Occipital lobe (tissue), 2 donors: ENCODE data around the gene DGKB. TPM values are rescaled to one million over a fixed set of nuclear protein-coding genes. Genes with fewer than 3 reads are reported as not detected.
"Not testable (repeated sequence)": the region's sequence is repeated elsewhere in the genome, so short reads cannot be mapped to it uniquely, and the experiment has no call there.

ENCODE experiments used
- DNase-seq: peaks from one replicate; lab custom pipeline; 2025; lab: John Stamatoyannopoulos, UW
- total RNA-seq: library from RNA; depleted of rRNA; stranded (reverse); fragments of >200 nt; gene quantifications from one replicate; pipeline ENCODE4 v1.2.3, GENCODE V29; 2014

DGKB gene
- total RNA-seq, 1 donor from 2014 or later = 6.6 TPM

DNA sequence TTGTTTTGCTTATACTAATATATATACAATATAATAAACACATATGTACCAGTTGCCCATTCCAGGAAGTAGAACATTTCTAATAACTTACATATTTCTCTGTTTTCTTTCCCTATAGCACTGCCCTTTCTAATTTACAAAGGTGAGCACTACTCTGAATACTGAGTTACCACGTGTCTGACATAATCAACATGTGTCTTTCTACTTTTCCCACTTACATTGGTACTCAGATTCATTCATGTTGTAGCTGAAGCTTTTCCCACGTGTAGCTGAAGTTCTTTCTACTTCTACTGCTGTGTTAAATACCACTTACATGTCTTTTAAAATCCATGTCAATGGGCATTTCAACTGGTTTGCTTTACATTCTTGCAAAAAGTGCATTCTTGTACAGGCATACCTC, 317.3 kb downstream of the DGKB start:
- DNase-seq = no peak

DNA sequence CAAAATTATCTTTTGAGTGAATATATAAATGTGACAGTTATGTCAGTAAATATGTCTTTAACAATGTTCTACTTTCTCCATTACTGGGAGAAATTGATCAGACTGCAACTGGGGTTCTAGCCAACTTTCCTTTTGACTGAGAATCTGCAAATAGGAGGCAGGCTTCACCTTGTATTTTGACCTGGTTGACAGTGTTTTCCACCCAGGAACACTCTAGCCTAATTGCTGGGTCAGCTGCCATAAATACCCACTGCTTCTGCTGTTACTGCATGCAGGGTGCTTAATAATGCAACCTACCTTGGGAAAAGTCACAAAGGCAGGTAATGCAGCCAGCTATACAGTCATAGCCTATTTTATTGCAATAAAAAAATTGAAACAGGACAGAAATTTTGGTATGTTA, 319.0 kb downstream of the DGKB start:
- no peak for DNase-seq

DNA sequence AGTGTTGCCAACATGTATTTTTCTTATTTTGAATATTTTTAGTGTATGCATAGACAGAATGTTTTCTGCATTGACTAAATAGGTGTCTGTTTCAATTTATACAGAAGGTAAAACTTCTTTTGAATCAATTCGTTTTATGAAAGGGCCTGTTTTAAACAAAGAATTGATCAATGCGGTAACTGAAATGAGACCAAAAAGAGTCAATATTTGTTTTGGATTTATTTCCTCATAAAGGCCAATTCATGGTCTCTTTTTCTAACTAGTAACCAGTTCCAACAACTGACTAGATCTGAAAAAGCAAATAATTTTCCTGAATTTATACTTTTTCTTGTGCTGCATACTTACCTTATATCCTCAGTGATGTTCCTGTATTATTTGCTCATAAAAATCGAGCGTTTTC, 320.5 kb downstream of the DGKB start:
- DNase-seq = no peak

DNA sequence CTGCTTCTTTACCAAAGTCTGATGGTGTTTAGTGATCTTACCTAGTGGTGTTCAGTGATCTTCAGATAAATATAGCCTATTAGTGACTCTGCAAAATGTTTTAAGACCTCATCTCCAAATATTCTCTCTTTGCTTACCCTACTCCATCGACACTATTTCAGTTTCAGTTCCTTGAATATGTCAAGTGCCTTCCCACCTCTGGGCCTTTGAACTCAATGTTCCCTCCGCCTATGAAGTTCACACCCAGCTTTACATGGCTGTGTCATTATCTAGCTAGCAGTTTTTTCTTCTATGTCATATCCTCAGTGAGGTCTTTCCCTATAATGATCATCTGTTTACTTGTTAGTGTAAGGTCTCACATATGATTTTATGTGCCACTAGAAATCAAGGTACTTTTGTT, 322.6 kb downstream of the DGKB start:
- DNase-seq = no peak

DNA sequence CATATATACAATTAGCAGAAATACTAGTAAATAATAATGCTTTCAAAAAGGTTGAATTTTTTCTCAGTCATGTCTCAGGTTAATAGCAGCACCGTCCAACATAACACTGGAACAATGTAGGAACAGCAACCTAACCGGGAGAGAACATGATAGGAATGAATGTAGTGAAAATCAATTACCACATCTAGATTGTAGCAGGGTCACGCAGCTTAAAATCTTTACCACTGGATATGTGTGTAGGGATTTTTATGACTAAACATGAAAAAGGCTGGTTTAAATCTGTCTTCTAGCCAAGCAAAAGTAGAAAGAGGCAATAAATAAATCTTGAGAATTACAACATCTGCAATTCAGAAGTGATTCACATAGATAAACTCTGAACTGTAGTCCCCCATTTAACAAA, 326.0 kb downstream of the DGKB start:
- DNase-seq = no peak

DNA sequence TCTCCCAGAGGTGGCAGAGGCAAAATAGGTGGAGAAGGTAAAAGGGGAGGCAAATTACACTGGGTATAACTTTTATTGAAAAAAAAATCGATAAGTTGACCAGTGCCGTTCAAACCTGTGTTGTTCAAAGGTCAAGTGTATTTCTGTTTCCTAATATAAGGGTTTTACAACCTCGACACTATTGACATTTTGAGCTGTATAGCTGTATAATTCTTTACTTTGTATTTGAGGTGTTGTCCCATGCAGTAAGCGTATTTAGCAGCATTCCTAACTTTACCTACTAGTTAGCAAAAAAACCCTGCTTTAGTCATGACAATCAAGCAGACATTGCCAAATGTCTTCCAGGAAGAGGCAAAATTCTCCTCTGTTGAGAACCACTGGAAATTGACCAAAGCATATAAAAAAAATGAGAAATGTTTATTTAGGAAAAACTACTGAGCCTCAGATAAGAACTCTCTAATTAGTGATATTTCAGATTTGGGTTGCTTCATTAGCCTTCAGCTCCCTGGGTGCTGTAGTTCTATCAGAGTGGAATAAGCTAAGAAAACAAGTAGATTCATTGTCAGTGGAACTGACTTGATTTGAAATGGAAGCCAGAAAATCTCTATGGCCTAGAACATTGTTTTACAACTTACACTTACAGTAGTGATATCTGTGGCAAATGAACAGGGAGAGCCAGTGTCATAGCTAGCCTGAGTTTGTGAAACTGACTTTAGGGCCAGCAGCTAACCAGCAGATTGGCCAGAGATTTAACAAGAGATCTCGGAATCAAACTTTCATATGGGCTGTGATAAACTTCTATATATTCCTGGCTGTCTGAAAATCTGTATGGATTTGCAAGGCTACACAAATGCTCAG, 331.6 kb downstream of the DGKB start:
- no peak for DNase-seq

DNA sequence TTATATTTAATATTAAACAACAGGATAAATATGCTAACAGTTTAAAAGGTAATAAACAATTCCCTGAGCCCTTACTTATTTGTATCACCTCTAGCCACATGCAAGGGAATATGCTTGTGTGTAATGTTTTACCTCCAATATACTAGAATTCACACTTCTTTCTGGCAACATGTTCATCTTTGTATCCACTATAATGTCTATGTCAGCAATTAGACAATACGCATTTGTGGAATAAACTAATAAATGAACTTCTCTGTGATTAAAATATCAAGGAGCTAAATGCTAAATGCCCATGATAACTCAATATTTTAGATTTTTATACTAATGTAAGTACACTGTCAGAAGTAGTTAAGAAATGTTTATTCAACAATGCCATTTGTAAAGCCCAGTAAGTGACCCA, 350.5 kb downstream of the DGKB start:
- no peak for DNase-seq

DNA sequence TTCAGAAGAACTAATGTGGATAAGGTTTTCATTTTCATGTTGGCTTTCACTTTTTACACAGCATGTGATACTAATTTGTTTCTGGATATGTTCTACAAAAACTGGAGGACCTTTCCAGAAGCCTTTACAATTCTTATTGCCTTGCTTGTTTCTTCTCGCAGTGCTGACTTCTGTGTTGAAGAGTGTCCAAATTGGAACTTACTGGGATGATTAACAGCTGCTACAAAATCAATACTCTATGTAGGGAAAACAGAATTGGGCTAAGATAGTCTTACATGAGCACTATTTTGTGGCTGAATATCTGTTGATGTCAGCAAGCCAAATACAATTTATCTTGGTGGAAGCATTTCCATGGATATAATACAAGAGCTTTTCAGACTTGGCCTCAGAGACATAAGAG, 351.2 kb downstream of the DGKB start:
- DNase-seq = no peak

DNA sequence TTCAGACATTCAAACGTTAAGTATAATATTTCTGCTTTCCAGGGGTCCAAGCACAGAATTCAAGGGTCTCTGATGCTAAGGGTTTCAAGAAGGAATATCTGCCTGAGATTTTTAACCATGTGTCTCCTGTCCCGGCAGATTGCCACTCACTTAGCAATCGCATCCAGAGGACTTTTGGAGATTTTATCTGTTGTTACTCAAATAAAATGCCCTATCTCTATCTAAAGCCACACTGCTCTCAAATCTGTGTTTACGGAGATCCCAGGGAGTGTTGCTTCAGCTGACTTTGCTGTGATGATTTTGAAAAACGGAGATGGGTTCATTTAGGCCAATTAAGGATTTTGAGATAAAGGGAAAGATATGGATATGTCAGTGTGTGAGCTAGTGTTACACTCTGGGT, 359.9 kb downstream of the DGKB start:
- DNase-seq = no peak

DNA sequence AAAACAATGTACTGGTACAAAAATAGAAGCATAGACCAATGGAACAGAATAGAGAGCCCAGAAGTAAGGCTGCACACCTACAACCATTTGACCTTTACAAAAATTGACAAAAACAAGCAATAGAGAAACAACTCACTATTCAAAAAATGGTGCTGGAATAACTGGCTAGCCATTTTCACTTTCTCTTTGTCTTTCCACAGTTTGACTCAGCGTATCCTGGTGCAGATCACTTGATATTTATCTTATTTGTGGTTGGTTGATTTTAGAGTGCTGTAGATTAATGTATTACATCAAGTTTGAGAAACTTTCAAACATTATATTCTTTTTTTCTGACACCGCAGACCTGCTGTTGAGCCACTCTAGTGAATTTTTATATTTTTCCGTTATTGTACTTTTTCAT, 381.4 kb downstream of the DGKB start:
- no peak for DNase-seq

DNA sequence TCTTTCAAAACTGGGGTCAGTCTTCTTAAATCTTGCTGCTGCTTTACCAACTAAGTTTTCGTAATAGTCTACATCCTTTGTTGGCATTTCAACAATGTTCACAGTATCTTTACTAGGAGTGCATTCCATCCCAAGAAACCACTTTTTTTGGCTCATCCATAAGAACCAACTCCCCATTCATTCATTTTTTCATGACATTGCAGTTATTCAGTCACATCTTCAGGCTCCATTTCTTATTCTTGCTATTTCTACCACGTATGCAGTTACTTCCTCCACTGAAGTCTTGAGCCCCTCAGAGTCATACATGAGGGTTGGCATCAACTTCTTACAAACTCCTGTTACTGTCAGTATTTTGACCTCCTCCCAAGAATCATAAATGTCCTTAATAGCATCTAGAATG, 392.3 kb downstream of the DGKB start:
- DNase-seq = no peak

DNA sequence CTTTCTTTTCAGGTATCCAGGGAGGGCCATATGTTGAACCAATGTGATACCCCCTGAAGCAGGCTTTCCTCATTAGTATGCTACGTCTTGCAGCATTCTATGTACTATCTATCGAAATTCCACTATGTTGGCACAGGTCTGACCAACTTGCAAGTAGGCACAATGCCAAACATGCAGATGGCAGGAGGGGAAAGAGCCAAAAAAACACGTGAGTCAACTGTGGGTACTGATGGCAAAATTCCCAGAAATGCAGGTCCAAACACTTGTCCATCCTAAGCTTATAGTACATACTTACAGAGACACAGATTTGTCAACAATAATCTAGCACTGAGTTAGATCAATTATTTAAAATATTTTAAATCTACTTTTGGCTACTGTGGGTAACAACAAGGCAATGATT, 394.9 kb downstream of the DGKB start:
- DNase-seq = no peak

DNA sequence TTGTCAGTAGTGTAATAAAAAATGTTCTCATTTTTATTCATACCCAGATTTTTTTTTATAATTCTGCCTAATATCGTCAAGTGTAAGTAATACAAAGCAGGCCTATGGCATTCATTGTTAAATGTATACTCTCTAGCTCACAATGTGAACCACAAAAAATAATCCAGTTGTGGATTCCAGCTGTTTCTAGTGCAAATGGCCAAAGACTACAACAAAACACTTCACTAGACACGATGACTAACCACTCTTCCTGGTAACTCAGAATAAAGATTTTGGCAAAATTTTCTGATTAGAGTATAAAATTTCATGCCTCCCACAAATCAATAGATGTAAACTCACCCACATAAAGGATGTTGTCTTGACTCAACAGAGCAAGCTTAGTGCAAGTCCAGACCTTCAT, 396.6 kb downstream of the DGKB start:
- DNase-seq = no peak

DNA sequence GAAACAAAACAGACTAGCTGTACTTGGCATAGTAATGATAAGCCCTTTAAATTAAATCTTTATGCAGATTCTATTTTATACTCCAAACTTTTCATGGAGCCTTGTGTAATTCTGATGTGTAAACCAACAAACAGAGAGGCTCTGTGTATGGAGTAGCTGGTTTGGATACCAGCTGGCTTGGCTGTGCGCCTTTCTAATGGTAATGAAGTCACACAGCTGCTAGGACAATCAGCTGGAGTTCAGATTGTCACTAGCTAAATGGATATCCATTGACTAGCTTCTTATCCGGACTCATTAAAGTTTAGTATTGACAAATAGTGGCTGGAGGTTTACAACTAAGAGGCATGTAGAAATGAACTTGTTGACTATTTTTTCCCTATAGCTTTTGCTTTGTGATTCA, 398.4 kb downstream of the DGKB start:
- no peak for DNase-seq

DNA sequence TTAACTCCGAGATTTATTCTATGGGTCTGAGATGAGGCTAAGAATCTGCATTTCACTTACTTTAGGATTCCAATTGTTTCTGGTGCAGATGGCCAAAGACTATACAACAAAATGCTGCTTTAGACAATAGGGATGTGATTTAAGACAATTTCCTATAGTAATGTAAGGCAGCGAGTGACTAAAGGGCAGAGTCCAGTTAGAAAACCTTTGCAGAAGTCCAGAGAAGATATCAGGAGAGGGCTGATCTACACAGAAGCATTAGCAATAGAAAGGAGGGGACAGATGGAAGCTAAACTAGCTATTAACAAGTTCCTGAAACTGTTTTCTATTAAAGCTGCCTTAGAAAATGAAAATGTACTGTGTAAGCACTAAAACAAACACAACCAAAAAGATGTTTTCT, 398.9 kb downstream of the DGKB start:
- DNase-seq = no peak

DNA sequence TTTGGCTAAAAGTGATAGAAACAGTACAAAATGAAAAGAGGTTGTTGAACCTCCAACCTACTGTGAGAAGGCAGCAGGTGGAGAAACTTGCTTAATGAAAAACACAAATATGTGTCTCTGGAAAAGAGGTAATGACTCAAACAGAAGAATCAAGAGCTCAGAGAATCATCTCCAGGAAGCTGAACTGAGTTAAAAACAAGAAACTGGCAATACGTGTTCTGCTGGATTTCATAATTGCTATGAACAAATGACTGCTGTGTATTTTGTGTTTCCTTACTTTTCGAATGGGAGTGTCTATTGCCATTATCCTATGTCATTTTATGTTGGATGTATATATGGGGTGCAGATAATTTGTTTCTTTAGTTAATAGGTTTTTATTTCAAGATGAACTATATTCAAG, 401.1 kb downstream of the DGKB start:
- no peak for DNase-seq

DNA sequence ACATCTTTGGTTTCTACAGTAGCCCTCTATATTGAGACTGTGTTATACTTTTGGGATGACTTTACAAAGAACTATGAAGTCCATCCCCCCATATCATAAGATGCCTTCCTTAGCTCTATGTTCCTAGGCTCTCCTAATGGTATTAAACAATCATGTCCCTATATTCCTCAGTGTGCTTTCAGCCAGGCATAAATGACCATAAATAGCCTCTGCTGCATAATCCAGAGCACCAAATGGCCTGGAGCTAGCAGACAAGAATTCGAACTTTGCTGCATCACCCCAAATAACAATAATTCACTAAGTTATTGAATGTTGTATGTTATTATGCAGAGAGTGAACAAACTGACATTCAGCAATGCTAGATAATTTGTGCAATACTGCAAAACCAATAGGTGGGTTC, 405.2 kb downstream of the DGKB start:
- no peak for DNase-seq

DNA sequence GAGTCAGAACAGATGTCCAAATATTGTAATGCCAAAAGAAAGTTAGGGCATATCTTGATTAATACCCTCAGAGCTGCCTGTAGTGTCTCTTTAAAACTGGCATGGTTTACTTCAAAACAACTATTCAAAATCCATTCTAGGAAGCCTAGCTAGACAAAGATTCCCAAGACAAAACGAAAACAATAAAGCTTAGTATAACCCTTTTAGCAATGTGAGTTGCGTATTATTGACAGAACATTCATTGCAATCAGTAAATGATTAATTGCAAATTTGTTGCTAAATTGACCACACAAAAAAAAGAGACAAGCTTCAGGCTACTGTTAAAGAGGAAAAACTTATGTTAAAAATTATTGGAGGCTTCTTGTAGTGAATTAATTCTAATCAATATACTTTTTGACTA, 406.9 kb downstream of the DGKB start:
- no peak for DNase-seq

DNA sequence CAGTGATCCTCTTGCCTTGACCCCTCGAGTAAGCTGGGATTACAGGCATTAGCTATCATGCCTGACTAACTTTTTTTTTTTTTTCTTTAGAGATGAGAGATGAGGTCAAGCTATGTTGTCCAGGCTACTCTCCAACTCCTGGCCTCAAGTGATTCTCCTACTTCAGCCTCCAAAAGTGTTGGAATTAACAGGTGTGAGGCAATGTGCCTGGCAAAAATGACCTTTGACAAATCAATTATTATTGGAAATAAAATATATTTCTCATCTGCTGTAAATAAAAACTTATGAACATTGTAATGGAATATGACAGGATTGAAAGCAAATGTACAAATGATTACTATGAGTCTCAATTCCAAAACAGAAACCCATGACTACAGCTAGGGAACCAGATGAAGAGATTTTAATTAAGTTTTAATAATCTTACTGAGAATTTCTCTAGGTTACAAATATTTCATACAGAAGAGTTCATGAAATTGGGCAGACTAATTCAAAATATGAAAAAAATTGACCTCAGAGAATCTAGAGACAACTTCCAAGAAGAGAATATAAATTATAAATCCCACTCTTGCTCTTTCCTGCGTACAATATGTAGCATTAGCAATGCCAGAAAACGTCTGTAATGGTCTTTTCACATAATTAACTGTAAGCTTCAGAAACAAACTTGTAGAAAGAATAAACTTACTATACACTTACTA, 414.7 kb downstream of the DGKB start:
- DNase-seq = no peak

DNA sequence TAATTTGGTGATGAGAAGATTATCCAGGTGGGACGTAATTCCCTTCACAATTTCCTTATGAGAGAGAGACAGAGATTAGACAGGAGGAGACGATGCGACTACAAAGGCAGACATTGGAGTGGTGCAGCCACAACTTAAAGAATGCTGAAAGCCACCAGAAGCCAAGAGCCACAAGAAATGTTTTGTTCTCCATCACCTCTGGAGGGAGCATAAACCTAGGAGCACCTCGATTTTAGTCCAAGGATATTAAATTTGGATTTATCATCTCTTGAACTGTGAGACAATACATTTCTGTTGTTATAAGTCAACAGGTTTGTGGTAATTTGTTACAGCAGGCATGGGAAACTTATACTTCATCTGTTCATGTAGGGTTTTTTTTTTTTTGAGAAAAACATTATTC, 418.9 kb downstream of the DGKB start:
- no peak for DNase-seq

DNA sequence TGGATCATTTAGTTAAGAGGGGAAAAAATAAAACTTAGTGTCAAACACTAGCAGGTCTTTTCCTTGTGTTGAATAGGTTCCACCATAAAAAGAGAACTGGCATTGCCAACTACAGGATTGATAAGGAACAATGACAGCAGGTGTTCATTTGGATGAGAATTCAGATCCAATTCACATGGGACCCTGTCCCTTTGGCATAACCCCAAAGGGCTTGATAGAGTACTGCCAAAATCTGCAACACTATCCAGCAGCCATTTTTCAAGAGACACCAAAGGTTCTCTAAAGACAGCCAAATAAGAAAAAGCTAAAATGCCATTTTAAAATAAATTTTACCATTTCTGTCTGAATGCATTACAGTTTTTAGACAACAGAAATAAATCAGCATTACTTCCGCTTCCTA, 422.3 kb downstream of the DGKB start:
- DNase-seq = no peak

DNA sequence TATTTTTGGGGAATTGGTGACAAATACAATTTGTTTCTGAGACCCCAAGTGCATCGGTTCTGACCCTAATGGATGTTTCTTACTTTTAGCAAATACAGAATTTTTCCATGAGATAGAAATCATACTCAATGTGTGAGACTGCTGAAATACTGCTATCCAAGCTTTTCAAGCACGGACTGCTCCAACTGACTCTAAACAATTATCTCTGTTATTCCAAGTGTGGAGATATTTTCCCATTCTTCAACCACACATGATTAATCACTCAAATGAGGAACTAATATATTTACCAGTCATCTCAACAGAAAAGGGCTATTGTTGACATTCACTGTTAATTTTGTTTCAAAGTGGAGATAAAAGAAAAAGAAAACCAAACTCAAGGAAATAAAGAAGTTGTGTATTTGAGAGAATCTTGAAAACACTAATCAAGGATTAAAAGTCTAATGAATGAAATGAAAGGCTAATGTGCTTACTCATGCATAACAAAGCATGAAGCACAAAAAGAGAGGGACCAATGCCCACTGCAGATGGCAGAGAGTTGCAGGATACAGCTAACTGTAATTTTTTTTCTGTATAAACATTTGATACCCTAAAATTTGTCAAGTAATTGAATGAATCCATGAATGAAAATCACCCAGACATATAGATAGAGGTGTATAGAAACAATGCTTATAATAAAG, 423.6 kb downstream of the DGKB start:
- DNase-seq = no peak

DNA sequence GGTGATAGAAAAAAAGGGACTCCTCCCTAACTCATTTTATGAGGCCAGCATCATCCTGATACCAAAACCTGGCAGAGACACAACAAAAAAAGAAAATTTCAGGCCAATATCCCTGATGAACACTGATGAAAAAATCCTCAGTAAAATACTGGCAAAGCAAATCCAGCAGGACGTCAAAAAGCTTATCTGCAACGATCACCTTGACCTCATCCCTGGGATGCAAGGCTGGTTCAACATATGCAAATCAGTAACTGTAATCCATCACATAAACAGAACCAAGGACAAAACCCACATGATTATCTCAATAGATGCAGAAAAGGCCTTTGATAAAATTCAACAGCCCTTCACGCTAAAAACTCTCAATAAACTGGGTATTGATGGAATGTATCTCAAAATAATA, 440.8 kb downstream of the DGKB start:
- not testable (repeated sequence) for DNase-seq
